K562 (cell line): ENCODE measurements around the gene SRRM4. TPM values are rescaled to one million over a fixed set of nuclear protein-coding genes. Genes with fewer than 3 reads are reported as not detected.

Experiments used
- ATAC-seq: fragments of 200-7000 bp; cut with Tn5 transposase; 3 replicates; pipeline ENCODE4 v1.9.1; 2020; ENCODE audit warnings: moderate library complexity
- BruUV-seq: library from RNA; stranded (reverse); fragments of 400-500 nt; replicated peaks from 2 replicates; lab custom pipeline; 2021; lab: Mats Ljungman, UMichigan
- CTCF ChIA-PET: fragments of 300-600 bp; formaldehyde crosslinking; extraction: SDS; loops from one replicate; lab custom pipeline; 2021; ENCODE audit warnings: low intra/inter-chr PET ratio; lab: Yijun Ruan, JAX
- POLR2A ChIA-PET: fragments of 300-600, 350-650 bp; sonication (Branson Sonifier 250); formaldehyde crosslinking; extraction: SDS; loops from one replicate; lab custom pipeline; 2021; ENCODE audit warnings: antibody characterized with exemption, inconsistent platforms; lab: Yijun Ruan, JAX
- DNase-seq, 4 experiments: peaks; one replicate each; pipeline versions ENCODE4 v3.0.0 to v3.0.0-alpha.2; 2011 to 2018; ENCODE audit warnings: low spot score in 3 of 4, mixed read lengths in 3 of 4; ENCODE audit errors: extremely low read depth in 1 of 4
- FAIRE-seq: peaks from 2 replicates; lab custom pipeline; 2011; peaks lifted over from hg19 to GRCh38; lab: Jason Lieb, UNC
- H2AFZ ChIP-seq: 2 replicates; pipeline ENCODE4 v1.6.0; 2011; ENCODE audit warnings: low read depth, low read length, control low read depth, inconsistent platforms
- H3K27ac ChIP-seq: fragments of 200-600 bp; 3 replicates; pipeline ENCODE4 v1.8.0; 2011; ENCODE audit warnings: low read depth, mild to moderate bottlenecking, control low read depth, inconsistent platforms, low read length, moderate library complexity, mixed read lengths; ENCODE audit errors: extremely low read depth
- H3K27me3 ChIP-seq, 2 experiments: fragments of 300-600 bp in 1 of 2; 2 replicates in 1 of 2; 3 replicates in 1 of 2; pipeline versions ENCODE4 v1.6.0 to v1.8.0; 2011; ENCODE audit warnings: inconsistent platforms in 2 of 2, low read length in 2 of 2, mild to moderate bottlenecking in 1 of 2, mixed read lengths in 1 of 2, moderate library complexity in 1 of 2; ENCODE audit not compliant: control insufficient read depth in 2 of 2, insufficient read depth in 2 of 2
- H3K36me3 ChIP-seq: fragments of 300-600 bp; 3 replicates; pipeline ENCODE4 v1.8.0; 2011; ENCODE audit warnings: mild to moderate bottlenecking, low read length, inconsistent platforms; ENCODE audit not compliant: control insufficient read depth, insufficient read depth
- H3K4me1 ChIP-seq, 2 experiments: fragments of 200-600 bp in 1 of 2; replicated peaks in 1 of 2; 2 replicates in 1 of 2; 3 replicates in 1 of 2; pipeline versions ENCODE4 v1.5.1 to v1.8.0; 2011; ENCODE audit warnings: inconsistent platforms in 2 of 2, low read length in 2 of 2, mild to moderate bottlenecking in 1 of 2, mixed read lengths in 1 of 2, moderate library complexity in 1 of 2; ENCODE audit not compliant: control insufficient read depth in 2 of 2, insufficient read depth in 2 of 2
- H3K4me2 ChIP-seq: 2 replicates; pipeline ENCODE4 v1.6.1; 2011; ENCODE audit warnings: low read length, control low read depth, inconsistent platforms, mixed read lengths; ENCODE audit not compliant: insufficient read depth
- H3K4me3 ChIP-seq: fragments of 200-600 bp; sonication (generic), shearing (Covaris generic); 2 replicates; pipeline ENCODE4 v1.5.1; 2016; ENCODE audit warnings: control low read depth, inconsistent platforms
- H3K79me2 ChIP-seq: fragments of 200-600 bp; 3 replicates; pipeline ENCODE4 v1.8.0; 2011; ENCODE audit warnings: low read length, inconsistent platforms; ENCODE audit not compliant: control insufficient read depth, insufficient read depth
- H3K9ac ChIP-seq, 2 experiments: 2 replicates each; pipeline versions ENCODE4 v1.6.0 to v1.6.1; 2011; ENCODE audit warnings: low read depth in 2 of 2, low read length in 2 of 2, control low read depth in 1 of 2, inconsistent platforms in 1 of 2, mild to moderate bottlenecking in 1 of 2, mixed read lengths in 1 of 2; ENCODE audit not compliant: insufficient read depth in 1 of 2
- H3K9me1 ChIP-seq: one replicate; pipeline ENCODE4 v1.6.0; 2011; ENCODE audit warnings: inconsistent platforms, mild to moderate bottlenecking, low read length, moderate library complexity; ENCODE audit not compliant: control insufficient read depth, insufficient read depth
- H3K9me3 ChIP-seq: replicated peaks from 2 replicates; pipeline ENCODE4 v1.5.1; 2011; ENCODE audit warnings: low read depth, low read length, inconsistent platforms; ENCODE audit not compliant: control insufficient read depth, insufficient read depth
- H4K20me1 ChIP-seq: replicated peaks from 2 replicates; pipeline ENCODE4 v1.6.1; 2011; ENCODE audit warnings: low read length, inconsistent platforms, mixed read lengths; ENCODE audit not compliant: control insufficient read depth, insufficient read depth
- E2F8 ChIP-seq: fragments of 450-650 bp; IDR thresholded peaks from 2 replicates; pipeline ENCODE4 v1.7.1; 2018; ENCODE audit warnings: mild to moderate bottlenecking, low read depth; ENCODE audit not compliant: partially characterized antibody
- IRF2 ChIP-seq: sonication (generic); formaldehyde crosslinking; IDR thresholded peaks from 2 replicates; pipeline ENCODE4 v1.8.1; 2022; ENCODE audit warnings: mild to moderate bottlenecking, missing genetic modification reagents
- KLF6 ChIP-seq: fragments of 250-450 bp; sonication (Bioruptor Pico); IDR thresholded peaks from 2 replicates; pipeline ENCODE4 v1.4.0; 2020; ENCODE audit warnings: mild to moderate bottlenecking, moderate library complexity, borderline replicate concordance
- NFIC ChIP-seq: fragments of 450-650 bp; IDR thresholded peaks from 2 replicates; pipeline ENCODE4 v1.6.1; 2017; ENCODE audit warnings: mild to moderate bottlenecking, inconsistent platforms
- NUFIP1 ChIP-seq: fragments of 450-650 bp; IDR thresholded peaks from 2 replicates; pipeline ENCODE4 v1.6.1; 2018; ENCODE audit not compliant: partially characterized antibody
- RAD21 ChIP-seq, 2 experiments: fragments of 250-450 bp in 1 of 2; fragments of 450-650 bp in 1 of 2; sonication (Bioruptor Pico) in 1 of 2; formaldehyde crosslinking in 1 of 2; IDR thresholded peaks in 1 of 2; conservative IDR thresholded peaks in 1 of 2; 2 replicates each; pipeline versions ENCODE4 v1.4.0 to v1.8.0; 2020 to 2022; ENCODE audit warnings: mild to moderate bottlenecking in 2 of 2, moderate library complexity in 1 of 2
- WGBS: fragments of 100-300 bp; shearing (Covaris generic); methylation state at CpG from one replicate; pipeline ENCODE4 v1.1.6; 2016; ENCODE audit warnings: low coverage, mixed read lengths; ENCODE audit not compliant: insufficient coverage; ENCODE audit errors: missing lambda C conversion rate; 5-methylcytosine and 5-hydroxymethylcytosine counted together
- in situ Hi-C: fragments of 300-500 bp; cut with MboI; formaldehyde crosslinking; loops from 4 replicates; pipeline ENCODE4 v1.15.0; 2018; ENCODE audit warnings: inconsistent platforms, mixed read lengths
- intact Hi-C: fragments of 100-400 bp; cut with micrococcal nuclease; formaldehyde crosslinking; loops from 2 replicates; pipeline ENCODE4 v1.14.2; 2022
- polyA plus RNA-seq, 8 experiments: library from polyadenylated mRNA; depleted of rRNA in 4 of 8; stranded (reverse) in 5 of 8; unstranded in 3 of 8; fragments of >200 nt; fragmentation: Nextera tagmentation in 2 of 8; fragmentation: Illumina TruSeq in 1 of 8; extraction: Ambion mirVana in 2 of 8; extraction: Trizol in 1 of 8; gene quantifications; 2 replicates each; pipeline versions ENCODE4 v1.2.1 to v1.2.3, GENCODE V29; 2011 to 2014; ENCODE audit warnings: inconsistent platforms in 1 of 8, missing spikeins in 1 of 8
- total RNA-seq, 7 experiments: library from RNA; depleted of rRNA in 6 of 7; stranded (reverse); fragments of >200 nt in 6 of 7; fragmentation: Illumina TruSeq in 2 of 7; extraction: Trizol in 2 of 7; gene quantifications; 2 replicates each; pipeline versions ENCODE4 v1.2.1 to v1.2.3, GENCODE V29; 2011 to 2021; ENCODE audit warnings: low replicate concordance in 1 of 7

Gene SRRM4
- total and polyA plus RNA-seq, 9 of the 15 experiments (the other 6 are each of a cell fraction or from before 2014, with no cell fraction given) = not detected

GRCh38 chr12:119090865-119091264 is 109.5 kb downstream of the SRRM4 start:
- ChIA-PET CTCF (no interaction called here), POLR2A (no interaction called here)
- DNase-seq (no peak), ATAC-seq (no peak), FAIRE-seq (no peak)
- Histone ChIP-seq H3K36me3 (no peaks in the 10 kb centered on the region), H3K9ac (no peak overlapping the region), H3K79me2 (no peaks in the 10 kb centered on the region), H4K20me1 (no peaks in the 10 kb centered on the region; the same call in 1 of the 2 replicates), H3K4me3 (no peak overlapping the region), H3K9me3 (no peaks in the 10 kb centered on the region), H3K27me3 (no peaks in the 10 kb centered on the region), H3K4me1 (no peaks in the 10 kb centered on the region), H3K9me1 (no peaks in the 10 kb centered on the region), H2AFZ (no peak overlapping the region), H3K27ac (no peak overlapping the region), H3K4me2 (no peak overlapping the region)
- TF ChIP-seq RAD21 (CRISPR knock-in tag; conservative IDR thresholded peaks at IDR 0.05 in 1 of 2, IDR thresholded peaks at IDR 0.05 in 1 of 2) (no peak), NFIC (no peak), NUFIP1 (no peak), IRF2 (CRISPR knock-in tag) (no peak), E2F8 (no peak), KLF6 (CRISPR knock-in tag) (no peak)
- WGBS = 0% methylated on average over 3 of the region's 3 CpGs
- in situ Hi-C loops = no loop called here
- intact Hi-C loops = no loop called here
- BruUV-seq = no TSS peak
